WTC11 (cell line): Measurements from ENCODE around the gene WIPF3. TPM values are rescaled to one million over a fixed set of nuclear protein-coding genes. Genes with fewer than 3 reads are reported as not detected.

Source experiments
- ATAC-seq: fragments of 200-7000 bp; cut with Tn5 transposase; 2 replicates; pipeline ENCODE4 v1.10.0; 2021; ENCODE audit warnings: mild to moderate bottlenecking, moderate library complexity
- CTCF ChIA-PET: fragments of 300-600 bp; sonication (Branson Sonifier 250); formaldehyde crosslinking; loops from one replicate; lab custom pipeline; 2021; ENCODE audit warnings: antibody characterized with exemption; lab: Charles Lee
- POLR2A ChIA-PET: fragments of 350-600 bp; sonication (Branson Sonifier 250); formaldehyde crosslinking; loops from one replicate; lab custom pipeline; 2021; ENCODE audit warnings: antibody characterized with exemption; lab: Charles Lee
- DNase-seq: peaks from one replicate; pipeline ENCODE4 v3.0.0; 2021; ENCODE audit warnings: low spot score
- H3K27ac Mint-ChIP-seq: 2 replicates; pipeline ENCODE4 v1.8.0; 2021; ENCODE audit warnings: mixed read lengths
- H3K27me3 Mint-ChIP-seq: 2 replicates; pipeline ENCODE4 v1.8.0; 2021; ENCODE audit warnings: low read depth, mild to moderate bottlenecking, moderate library complexity, mixed read lengths
- H3K36me3 Mint-ChIP-seq: 2 replicates; pipeline ENCODE4 v1.8.0; 2021; ENCODE audit warnings: mixed read lengths
- H3K4me1 Mint-ChIP-seq: 2 replicates; pipeline ENCODE4 v1.8.0; 2022; ENCODE audit warnings: mixed read lengths
- H3K4me3 Mint-ChIP-seq: 2 replicates; pipeline ENCODE4 v1.8.0; 2021; ENCODE audit warnings: mild to moderate bottlenecking, moderate library complexity, mixed read lengths
- H3K9me3 Mint-ChIP-seq: 2 replicates; pipeline ENCODE4 v1.8.0; 2021; ENCODE audit warnings: mixed read lengths
- ATF1 ChIP-seq: sonication (generic); formaldehyde crosslinking; IDR thresholded peaks from 2 replicates; pipeline ENCODE4 v1.8.1; 2023; ENCODE audit warnings: mild to moderate bottlenecking, moderate library complexity, missing genetic modification reagents
- CREM ChIP-seq: sonication (generic); formaldehyde crosslinking; IDR thresholded peaks from 2 replicates; pipeline ENCODE4 v1.8.1; 2022; ENCODE audit warnings: mild to moderate bottlenecking, missing genetic modification reagents, moderate library complexity
- EMX1 ChIP-seq: fragments of 250-450 bp; sonication (Bioruptor Pico); IDR thresholded peaks from 2 replicates; pipeline ENCODE4 v1.8.0; 2021; ENCODE audit warnings: mild to moderate bottlenecking
- FOXK1 ChIP-seq: sonication (generic); formaldehyde crosslinking; IDR thresholded peaks from 2 replicates; pipeline ENCODE4 v1.8.0; 2022; ENCODE audit warnings: mild to moderate bottlenecking, moderate library complexity, missing genetic modification reagents
- GTF2I ChIP-seq: fragments of 250-450 bp; sonication (Bioruptor Pico); conservative IDR thresholded peaks from 2 replicates; pipeline ENCODE4 v1.4.0; 2021; ENCODE audit warnings: mild to moderate bottlenecking
- HMGA2 ChIP-seq: fragments of 250-450 bp; sonication (Bioruptor Pico); IDR thresholded peaks from 2 replicates; pipeline ENCODE4 v1.4.0; 2021; ENCODE audit warnings: mild to moderate bottlenecking, moderate library complexity
- JAZF1 ChIP-seq: fragments of 250-450 bp; sonication (Bioruptor Pico); IDR thresholded peaks from 2 replicates; pipeline ENCODE4 v1.9.0; 2021; ENCODE audit warnings: moderate library complexity, mild to moderate bottlenecking, inconsistent platforms
- JUN ChIP-seq: sonication (generic); formaldehyde crosslinking; IDR thresholded peaks from 2 replicates; pipeline ENCODE4 v1.8.0; 2023; ENCODE audit warnings: mild to moderate bottlenecking, missing genetic modification reagents
- NR3C1 ChIP-seq: sonication (generic); formaldehyde crosslinking; conservative IDR thresholded peaks from 2 replicates; pipeline ENCODE4 v1.8.1; 2023; ENCODE audit warnings: low read depth, mild to moderate bottlenecking, missing genetic modification reagents
- OVOL2 ChIP-seq: fragments of 250-450 bp; sonication (Bioruptor Pico); IDR thresholded peaks from 2 replicates; pipeline ENCODE4 v1.9.0; 2021; ENCODE audit warnings: mild to moderate bottlenecking, borderline replicate concordance
- PRRX2 ChIP-seq: fragments of 250-450 bp; sonication (Bioruptor Pico); IDR thresholded peaks from 2 replicates; pipeline ENCODE4 v1.8.0; 2021; ENCODE audit warnings: mild to moderate bottlenecking
- SMAD4 ChIP-seq: sonication (generic); formaldehyde crosslinking; IDR thresholded peaks from 2 replicates; pipeline ENCODE4 v1.8.0; 2022; ENCODE audit warnings: mild to moderate bottlenecking, missing genetic modification reagents
- SOX15 ChIP-seq: fragments of 250-450 bp; sonication (Bioruptor Pico); IDR thresholded peaks from 2 replicates; pipeline ENCODE4 v1.9.0; 2021; ENCODE audit warnings: mild to moderate bottlenecking
- TEAD1 ChIP-seq: sonication (generic); formaldehyde crosslinking; IDR thresholded peaks from 2 replicates; pipeline ENCODE4 v1.8.0; 2022; ENCODE audit warnings: mild to moderate bottlenecking, missing genetic modification reagents
- ZBTB21 ChIP-seq: sonication (generic); formaldehyde crosslinking; IDR thresholded peaks from 2 replicates; pipeline ENCODE4 v1.8.1; 2023; ENCODE audit warnings: mild to moderate bottlenecking, missing genetic modification reagents, borderline replicate concordance
- ZNF416 ChIP-seq: fragments of 250-450 bp; sonication (Bioruptor Pico); IDR thresholded peaks from 2 replicates; pipeline ENCODE4 v1.9.0; 2021; ENCODE audit warnings: mild to moderate bottlenecking, inconsistent platforms
- ZNF671 ChIP-seq: fragments of 250-450 bp; sonication (Bioruptor Pico); IDR thresholded peaks from 2 replicates; pipeline ENCODE4 v1.8.0; 2021; ENCODE audit warnings: mild to moderate bottlenecking
- total RNA-seq: library from RNA; stranded (reverse); gene quantifications from 3 replicates; pipeline ENCODE4 v1.2.3, GENCODE V29; 2021
- TF ChIP-seq, protein P1 (sequence below): sonication (generic); formaldehyde crosslinking; conservative IDR thresholded peaks from 2 replicates; pipeline ENCODE4 v1.8.1; 2023; ENCODE audit warnings: mild to moderate bottlenecking, low read depth, missing genetic modification reagents, moderate library complexity
- TF ChIP-seq, protein P2 (sequence below): fragments of 250-450 bp; sonication (Bioruptor Pico); IDR thresholded peaks from 2 replicates; pipeline ENCODE4 v1.9.0; 2021; ENCODE audit warnings: mild to moderate bottlenecking, borderline replicate concordance
- TF ChIP-seq, protein P3 (sequence below): sonication (generic); formaldehyde crosslinking; IDR thresholded peaks from 2 replicates; pipeline ENCODE4 v1.8.1; 2023; ENCODE audit warnings: mild to moderate bottlenecking, missing genetic modification reagents, moderate library complexity
- TF ChIP-seq, protein P4 (sequence below): fragments of 250-450 bp; sonication (Bioruptor Pico); IDR thresholded peaks from 2 replicates; pipeline ENCODE4 v1.9.0; 2021; ENCODE audit warnings: mild to moderate bottlenecking

Gene WIPF3
- total RNA-seq, 1 experiment from 2014 or later, result 9.9 TPM

DNA sequence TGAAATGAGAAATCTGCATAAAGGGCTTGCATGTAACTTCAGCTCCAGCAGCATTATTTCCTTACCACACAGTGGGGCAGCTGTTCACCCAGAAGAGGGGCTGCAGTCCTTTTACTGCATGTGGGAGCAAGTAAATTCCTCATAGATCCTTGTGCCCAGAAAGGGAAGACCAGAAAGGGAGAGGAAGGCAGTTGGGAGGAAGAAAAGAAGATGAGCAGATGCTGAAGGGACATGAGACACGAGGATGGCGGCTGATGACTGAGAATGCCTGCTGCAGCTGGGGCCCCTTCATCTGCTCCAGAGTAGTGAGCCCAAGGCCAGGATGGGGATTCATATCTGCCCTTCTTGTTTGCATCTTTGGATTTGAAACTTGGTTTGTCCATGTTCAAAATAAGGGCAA, 80.5 kb downstream of the WIPF3 start:
- Mint-ChIP-seq H3K4me3 (no peak overlapping the region), H3K27me3 (no peaks in the 10 kb centered on the region; the same call in 1 of the 2 replicates), H3K9me3 (no peaks in the 10 kb centered on the region), H3K36me3 (peaks cover 12% of the 10 kb centered on the region; the same call in 1 of the 2 replicates), H3K4me1 (peaks cover 28% of the 10 kb centered on the region), H3K27ac (no peak overlapping the region)
- TF ChIP-seq HMGA2, result no peak
- TF ChIP-seq TEAD1 (CRISPR knock-in tag), result no peak
- ChIA-PET CTCF (no interaction called here), POLR2A (no interaction called here)
- ATAC-seq (no peak), DNase-seq (no peak)

DNA sequence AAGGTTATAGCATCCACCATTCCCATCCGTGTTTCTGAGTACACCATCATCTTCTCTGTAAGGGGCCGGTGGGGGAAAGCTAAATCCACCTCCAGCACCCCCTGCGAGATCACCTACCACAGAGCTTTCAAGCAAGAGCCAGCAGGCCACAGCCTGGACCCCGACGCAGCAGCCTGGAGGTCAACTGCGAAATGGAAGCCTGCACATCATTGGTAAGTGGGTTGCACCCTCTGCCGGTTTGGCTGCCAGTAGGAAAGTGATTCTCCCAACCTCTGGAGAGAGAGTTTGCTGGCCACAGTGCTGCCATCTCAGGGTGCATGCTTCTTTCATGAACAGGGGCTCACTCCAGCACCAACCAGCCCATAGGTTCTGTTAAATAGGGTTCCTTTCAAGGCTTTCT, 81.7 kb downstream of the WIPF3 start:
- Mint-ChIP-seq H3K4me1 (peaks cover 16% of the 10 kb centered on the region), H3K9me3 (no peaks in the 10 kb centered on the region), H3K27ac (no peak overlapping the region), H3K27me3 (no peaks in the 10 kb centered on the region), H3K36me3 (peaks cover 12% of the 10 kb centered on the region; the same call in 1 of the 2 replicates), H3K4me3 (no peak overlapping the region)
- DNase-seq (no peak), ATAC-seq (no peak)
- TF ChIP-seq EMX1 (CRISPR knock-in tag) (no peak), FOXK1 (CRISPR knock-in tag) (no peak), ATF1 (CRISPR knock-in tag) (no peak)
- TF ChIP-seq, protein P1, sequence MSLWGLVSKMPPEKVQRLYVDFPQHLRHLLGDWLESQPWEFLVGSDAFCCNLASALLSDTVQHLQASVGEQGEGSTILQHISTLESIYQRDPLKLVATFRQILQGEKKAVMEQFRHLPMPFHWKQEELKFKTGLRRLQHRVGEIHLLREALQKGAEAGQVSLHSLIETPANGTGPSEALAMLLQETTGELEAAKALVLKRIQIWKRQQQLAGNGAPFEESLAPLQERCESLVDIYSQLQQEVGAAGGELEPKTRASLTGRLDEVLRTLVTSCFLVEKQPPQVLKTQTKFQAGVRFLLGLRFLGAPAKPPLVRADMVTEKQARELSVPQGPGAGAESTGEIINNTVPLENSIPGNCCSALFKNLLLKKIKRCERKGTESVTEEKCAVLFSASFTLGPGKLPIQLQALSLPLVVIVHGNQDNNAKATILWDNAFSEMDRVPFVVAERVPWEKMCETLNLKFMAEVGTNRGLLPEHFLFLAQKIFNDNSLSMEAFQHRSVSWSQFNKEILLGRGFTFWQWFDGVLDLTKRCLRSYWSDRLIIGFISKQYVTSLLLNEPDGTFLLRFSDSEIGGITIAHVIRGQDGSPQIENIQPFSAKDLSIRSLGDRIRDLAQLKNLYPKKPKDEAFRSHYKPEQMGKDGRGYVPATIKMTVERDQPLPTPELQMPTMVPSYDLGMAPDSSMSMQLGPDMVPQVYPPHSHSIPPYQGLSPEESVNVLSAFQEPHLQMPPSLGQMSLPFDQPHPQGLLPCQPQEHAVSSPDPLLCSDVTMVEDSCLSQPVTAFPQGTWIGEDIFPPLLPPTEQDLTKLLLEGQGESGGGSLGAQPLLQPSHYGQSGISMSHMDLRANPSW (CRISPR knock-in tag), result no peak
- TF ChIP-seq, protein P2, sequence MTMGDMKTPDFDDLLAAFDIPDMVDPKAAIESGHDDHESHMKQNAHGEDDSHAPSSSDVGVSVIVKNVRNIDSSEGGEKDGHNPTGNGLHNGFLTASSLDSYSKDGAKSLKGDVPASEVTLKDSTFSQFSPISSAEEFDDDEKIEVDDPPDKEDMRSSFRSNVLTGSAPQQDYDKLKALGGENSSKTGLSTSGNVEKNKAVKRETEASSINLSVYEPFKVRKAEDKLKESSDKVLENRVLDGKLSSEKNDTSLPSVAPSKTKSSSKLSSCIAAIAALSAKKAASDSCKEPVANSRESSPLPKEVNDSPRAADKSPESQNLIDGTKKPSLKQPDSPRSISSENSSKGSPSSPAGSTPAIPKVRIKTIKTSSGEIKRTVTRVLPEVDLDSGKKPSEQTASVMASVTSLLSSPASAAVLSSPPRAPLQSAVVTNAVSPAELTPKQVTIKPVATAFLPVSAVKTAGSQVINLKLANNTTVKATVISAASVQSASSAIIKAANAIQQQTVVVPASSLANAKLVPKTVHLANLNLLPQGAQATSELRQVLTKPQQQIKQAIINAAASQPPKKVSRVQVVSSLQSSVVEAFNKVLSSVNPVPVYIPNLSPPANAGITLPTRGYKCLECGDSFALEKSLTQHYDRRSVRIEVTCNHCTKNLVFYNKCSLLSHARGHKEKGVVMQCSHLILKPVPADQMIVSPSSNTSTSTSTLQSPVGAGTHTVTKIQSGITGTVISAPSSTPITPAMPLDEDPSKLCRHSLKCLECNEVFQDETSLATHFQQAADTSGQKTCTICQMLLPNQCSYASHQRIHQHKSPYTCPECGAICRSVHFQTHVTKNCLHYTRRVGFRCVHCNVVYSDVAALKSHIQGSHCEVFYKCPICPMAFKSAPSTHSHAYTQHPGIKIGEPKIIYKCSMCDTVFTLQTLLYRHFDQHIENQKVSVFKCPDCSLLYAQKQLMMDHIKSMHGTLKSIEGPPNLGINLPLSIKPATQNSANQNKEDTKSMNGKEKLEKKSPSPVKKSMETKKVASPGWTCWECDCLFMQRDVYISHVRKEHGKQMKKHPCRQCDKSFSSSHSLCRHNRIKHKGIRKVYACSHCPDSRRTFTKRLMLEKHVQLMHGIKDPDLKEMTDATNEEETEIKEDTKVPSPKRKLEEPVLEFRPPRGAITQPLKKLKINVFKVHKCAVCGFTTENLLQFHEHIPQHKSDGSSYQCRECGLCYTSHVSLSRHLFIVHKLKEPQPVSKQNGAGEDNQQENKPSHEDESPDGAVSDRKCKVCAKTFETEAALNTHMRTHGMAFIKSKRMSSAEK, result no peak
- ChIA-PET CTCF (no interaction called here), POLR2A (no interaction called here)

DNA sequence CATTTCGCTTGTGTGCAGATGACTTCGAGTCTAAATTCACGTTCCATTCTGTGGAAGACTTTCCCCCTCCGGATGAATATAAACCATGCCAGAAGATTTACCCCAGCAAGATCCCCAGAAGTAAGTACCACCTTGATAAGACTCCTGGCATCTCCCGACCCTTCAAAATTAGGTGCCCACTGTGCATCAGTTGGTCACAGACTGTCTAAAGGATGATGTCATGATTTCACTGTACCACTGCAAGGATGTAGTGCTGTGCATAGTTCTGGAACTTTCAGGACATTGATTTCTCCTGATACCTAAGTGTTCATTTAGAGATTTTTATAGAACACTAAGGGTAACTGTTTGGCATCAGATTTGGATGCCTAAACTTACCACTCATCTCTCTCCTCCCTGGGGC, 83.0 kb downstream of the WIPF3 start:
- POLR2A ChIA-PET, result no interaction called here
- Mint-ChIP-seq H3K4me3 (no peak overlapping the region), H3K36me3 (peaks cover 12% of the 10 kb centered on the region; the same call in 1 of the 2 replicates), H3K9me3 (no peaks in the 10 kb centered on the region), H3K4me1 (peaks cover 9% of the 10 kb centered on the region), H3K27me3 (no peaks in the 10 kb centered on the region), H3K27ac (no peak overlapping the region)
- TF ChIP-seq, protein P3, sequence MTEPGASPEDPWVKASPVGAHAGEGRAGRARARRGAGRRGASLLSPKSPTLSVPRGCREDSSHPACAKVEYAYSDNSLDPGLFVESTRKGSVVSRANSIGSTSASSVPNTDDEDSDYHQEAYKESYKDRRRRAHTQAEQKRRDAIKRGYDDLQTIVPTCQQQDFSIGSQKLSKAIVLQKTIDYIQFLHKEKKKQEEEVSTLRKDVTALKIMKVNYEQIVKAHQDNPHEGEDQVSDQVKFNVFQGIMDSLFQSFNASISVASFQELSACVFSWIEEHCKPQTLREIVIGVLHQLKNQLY, result no peak
- no peak for TF ChIP-seq JUN (CRISPR knock-in tag)
- no peak for TF ChIP-seq ZNF671 (CRISPR knock-in tag)
- no peak for ATAC-seq
- CTCF ChIA-PET, result no interaction called here
- no peak for DNase-seq

DNA sequence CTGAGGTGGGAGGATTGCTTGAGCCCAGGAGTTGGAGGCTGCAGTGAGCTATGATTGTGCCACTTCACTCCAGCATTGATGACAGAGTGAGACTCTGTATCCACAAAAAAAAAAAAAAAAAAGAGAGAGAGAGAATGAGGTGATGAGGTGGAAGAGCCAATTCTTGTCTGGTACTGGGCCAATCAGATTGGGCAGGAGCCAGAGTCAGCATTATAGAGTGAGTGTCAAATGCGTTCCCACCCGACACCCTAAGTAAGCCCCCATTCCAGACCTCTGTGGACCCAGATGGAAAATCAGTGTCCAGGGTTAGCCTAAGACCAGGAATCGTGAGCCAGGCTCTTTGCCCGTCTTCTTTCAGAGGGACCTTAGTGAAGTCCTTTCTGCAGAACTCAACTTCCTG, 83.9 kb downstream of the WIPF3 start:
- H3K9me3 Mint-ChIP-seq, result no peaks in the 10 kb centered on the region
- H3K27me3 Mint-ChIP-seq, result no peaks in the 10 kb centered on the region
- ATAC-seq (no peak), DNase-seq (no peak)
- no peak overlapping the region for H3K4me3 Mint-ChIP-seq
- peaks cover 14% of the 10 kb centered on the region for H3K36me3 Mint-ChIP-seq
- H3K4me1 Mint-ChIP-seq, result peaks cover 1% of the 10 kb centered on the region
- H3K27ac Mint-ChIP-seq, result no peak overlapping the region
- CTCF ChIA-PET, result no interaction called here
- POLR2A ChIA-PET, result no interaction called here
- TF ChIP-seq SMAD4 (CRISPR knock-in tag) (no peak), NR3C1 (CRISPR knock-in tag) (no peak), GTF2I (CRISPR knock-in tag) (no peak), PRRX2 (no peak), OVOL2 (CRISPR knock-in tag) (no peak), ZBTB21 (CRISPR knock-in tag) (no peak), ATF1 (CRISPR knock-in tag) (no peak), ZNF416 (CRISPR knock-in tag) (no peak), CREM (no peak), JAZF1 (CRISPR knock-in tag) (no peak), SOX15 (CRISPR knock-in tag) (no peak)
- TF ChIP-seq, protein P4, sequence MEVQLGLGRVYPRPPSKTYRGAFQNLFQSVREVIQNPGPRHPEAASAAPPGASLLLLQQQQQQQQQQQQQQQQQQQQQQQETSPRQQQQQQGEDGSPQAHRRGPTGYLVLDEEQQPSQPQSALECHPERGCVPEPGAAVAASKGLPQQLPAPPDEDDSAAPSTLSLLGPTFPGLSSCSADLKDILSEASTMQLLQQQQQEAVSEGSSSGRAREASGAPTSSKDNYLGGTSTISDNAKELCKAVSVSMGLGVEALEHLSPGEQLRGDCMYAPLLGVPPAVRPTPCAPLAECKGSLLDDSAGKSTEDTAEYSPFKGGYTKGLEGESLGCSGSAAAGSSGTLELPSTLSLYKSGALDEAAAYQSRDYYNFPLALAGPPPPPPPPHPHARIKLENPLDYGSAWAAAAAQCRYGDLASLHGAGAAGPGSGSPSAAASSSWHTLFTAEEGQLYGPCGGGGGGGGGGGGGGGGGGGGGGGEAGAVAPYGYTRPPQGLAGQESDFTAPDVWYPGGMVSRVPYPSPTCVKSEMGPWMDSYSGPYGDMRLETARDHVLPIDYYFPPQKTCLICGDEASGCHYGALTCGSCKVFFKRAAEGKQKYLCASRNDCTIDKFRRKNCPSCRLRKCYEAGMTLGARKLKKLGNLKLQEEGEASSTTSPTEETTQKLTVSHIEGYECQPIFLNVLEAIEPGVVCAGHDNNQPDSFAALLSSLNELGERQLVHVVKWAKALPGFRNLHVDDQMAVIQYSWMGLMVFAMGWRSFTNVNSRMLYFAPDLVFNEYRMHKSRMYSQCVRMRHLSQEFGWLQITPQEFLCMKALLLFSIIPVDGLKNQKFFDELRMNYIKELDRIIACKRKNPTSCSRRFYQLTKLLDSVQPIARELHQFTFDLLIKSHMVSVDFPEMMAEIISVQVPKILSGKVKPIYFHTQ (CRISPR knock-in tag), result no peak
